H9 (cell line): ENCODE results near the gene CRACDL. TPM values are rescaled to one million over a fixed set of nuclear protein-coding genes. Genes with fewer than 3 reads are reported as not detected.

Experiments
- DNase-seq: peaks from one replicate; pipeline ENCODE4 v3.0.0-alpha.2; 2017
- H2AFZ ChIP-seq: one replicate; pipeline ENCODE4 v1.6.1; 2013; ENCODE audit warnings: mild to moderate bottlenecking, low read length, control low read depth, moderate library complexity
- H2AK5ac ChIP-seq: 2 replicates; pipeline ENCODE4 v1.6.1; 2013; ENCODE audit warnings: low read length, control low read depth, mixed read lengths; ENCODE audit not compliant: insufficient read length
- H2BK120ac ChIP-seq: one replicate; pipeline ENCODE4 v1.6.1; 2013; ENCODE audit warnings: low read depth, mild to moderate bottlenecking, low read length, control low read depth, inconsistent platforms; ENCODE audit not compliant: poor library complexity, severe bottlenecking
- H2BK12ac ChIP-seq: 2 replicates; pipeline ENCODE4 v1.6.1; 2013; ENCODE audit warnings: low read length, control low read depth, mixed read lengths, low read depth; ENCODE audit not compliant: insufficient read length
- H2BK15ac ChIP-seq: 2 replicates; pipeline ENCODE4 v1.6.1; 2013; ENCODE audit warnings: low read depth, low read length, control low read depth
- H2BK20ac ChIP-seq: one replicate; pipeline ENCODE4 v1.6.1; 2013; ENCODE audit warnings: low read depth, mild to moderate bottlenecking, low read length, control low read depth, inconsistent platforms; ENCODE audit not compliant: poor library complexity, severe bottlenecking
- H2BK5ac ChIP-seq: 2 replicates; pipeline ENCODE4 v1.6.1; 2013; ENCODE audit warnings: low read length, control low read depth, mixed read lengths; ENCODE audit not compliant: insufficient read length
- H3K14ac ChIP-seq: 2 replicates; pipeline ENCODE4 v1.6.1; 2013; ENCODE audit warnings: low read length, control low read depth; ENCODE audit not compliant: insufficient read depth
- H3K18ac ChIP-seq: 2 replicates; pipeline ENCODE4 v1.6.1; 2013; ENCODE audit warnings: low read depth, mild to moderate bottlenecking, mixed read lengths, low read length, control low read depth; ENCODE audit not compliant: insufficient read length
- H3K23ac ChIP-seq: 2 replicates; pipeline ENCODE4 v1.6.1; 2013; ENCODE audit warnings: low read length, control low read depth, mixed read lengths, low read depth; ENCODE audit not compliant: insufficient read length
- H3K23me2 ChIP-seq: 2 replicates; pipeline ENCODE4 v1.6.1; 2013; ENCODE audit warnings: low read depth, mild to moderate bottlenecking, mixed read lengths, low read length, control low read depth; ENCODE audit not compliant: insufficient read length, poor library complexity, severe bottlenecking
- H3K27ac ChIP-seq: 2 replicates; pipeline ENCODE4 v1.5.1; 2013; ENCODE audit warnings: low read length, control low read depth, mixed read lengths, low read depth; ENCODE audit not compliant: insufficient read length
- H3K27me3 ChIP-seq: 2 replicates; pipeline ENCODE4 v1.6.1; 2013; ENCODE audit warnings: low read length, control low read depth, inconsistent platforms; ENCODE audit not compliant: insufficient read depth
- H3K4ac ChIP-seq: 2 replicates; pipeline ENCODE4 v1.6.1; 2013; ENCODE audit warnings: low read depth, mild to moderate bottlenecking, control low read depth, inconsistent platforms, low read length, moderate library complexity
- H3K4me1 ChIP-seq: 2 replicates; pipeline ENCODE4 v1.6.1; 2013; ENCODE audit warnings: low read length, control low read depth, inconsistent platforms; ENCODE audit not compliant: insufficient read depth
- H3K4me2 ChIP-seq: 2 replicates; pipeline ENCODE4 v1.6.1; 2013; ENCODE audit warnings: low read length, control low read depth, mixed read lengths; ENCODE audit not compliant: insufficient read length, insufficient read depth
- H3K56ac ChIP-seq: 2 replicates; pipeline ENCODE4 v1.6.1; 2013; ENCODE audit warnings: low read depth, mild to moderate bottlenecking, mixed read lengths, low read length, control low read depth; ENCODE audit not compliant: insufficient read length
- H3K79me1 ChIP-seq: 2 replicates; pipeline ENCODE4 v1.6.1; 2013; ENCODE audit warnings: low read depth, mild to moderate bottlenecking, moderate library complexity, low read length, control low read depth, inconsistent platforms; ENCODE audit not compliant: insufficient read depth, poor library complexity, severe bottlenecking
- H3K79me2 ChIP-seq: 2 replicates; pipeline ENCODE4 v1.6.1; 2013; ENCODE audit warnings: low read length, control low read depth, inconsistent platforms; ENCODE audit not compliant: insufficient read depth
- H3K9ac ChIP-seq: 2 replicates; pipeline ENCODE4 v1.6.1; 2013; ENCODE audit warnings: low read length, control low read depth, mixed read lengths; ENCODE audit not compliant: insufficient read length; ENCODE audit errors: extremely low read depth
- H3K9me3 ChIP-seq: one replicate; pipeline ENCODE4 v1.6.1; 2013; ENCODE audit warnings: low read depth, low read length, inconsistent platforms; ENCODE audit not compliant: control insufficient read depth
- H3T11ph ChIP-seq: one replicate; pipeline ENCODE4 v1.6.1; 2013; ENCODE audit warnings: mild to moderate bottlenecking, low read length, control low read depth, inconsistent platforms
- H4K20me1 ChIP-seq: one replicate; pipeline ENCODE4 v1.6.1; 2013; ENCODE audit not compliant: control insufficient read depth, insufficient read length, insufficient read depth
- H4K5ac ChIP-seq: 2 replicates; pipeline ENCODE4 v1.6.1; 2013; ENCODE audit warnings: low read depth, mild to moderate bottlenecking, mixed read lengths, low read length, control low read depth; ENCODE audit not compliant: insufficient read length
- H4K8ac ChIP-seq: replicated peaks from 2 replicates; pipeline ENCODE4 v1.6.1; 2013; ENCODE audit warnings: low read length, control low read depth, mixed read lengths, low read depth; ENCODE audit not compliant: insufficient read length
- H4K91ac ChIP-seq: 2 replicates; pipeline ENCODE4 v1.6.1; 2013; ENCODE audit warnings: low read depth, mild to moderate bottlenecking, moderate library complexity, mixed read lengths, low read length, control low read depth; ENCODE audit not compliant: insufficient read length
- H3K27ac Mint-ChIP-seq, 3 experiments: 2 replicates in 2 of 3; 3 replicates in 1 of 3; pipeline ENCODE4 v1.8.0; 2020 to 2021; ENCODE audit warnings: mixed read lengths in 3 of 3, mild to moderate bottlenecking in 1 of 3, moderate library complexity in 1 of 3
- H3K27me3 Mint-ChIP-seq: 2 replicates; pipeline ENCODE4 v1.8.0; 2021; ENCODE audit warnings: low read depth, mild to moderate bottlenecking, moderate library complexity, mixed read lengths
- H3K36me3 Mint-ChIP-seq, 3 experiments: 2 replicates in 2 of 3; 3 replicates in 1 of 3; pipeline ENCODE4 v1.8.0; 2020 to 2021; ENCODE audit warnings: low read depth in 3 of 3, mixed read lengths in 3 of 3; ENCODE audit not compliant: insufficient read depth in 1 of 3
- H3K4me1 Mint-ChIP-seq, 2 experiments: 2 replicates each; pipeline ENCODE4 v1.8.0; 2020; ENCODE audit warnings: mixed read lengths in 2 of 2
- H3K4me3 Mint-ChIP-seq, 2 experiments: 2 replicates in 1 of 2; 3 replicates in 1 of 2; pipeline ENCODE4 v1.8.0; 2020 to 2021; ENCODE audit warnings: mild to moderate bottlenecking in 2 of 2, mixed read lengths in 2 of 2, moderate library complexity in 1 of 2
- H3K9me3 Mint-ChIP-seq, 2 experiments: 2 replicates in 1 of 2; 3 replicates in 1 of 2; pipeline ENCODE4 v1.8.0; 2020; ENCODE audit warnings: mild to moderate bottlenecking in 2 of 2, mixed read lengths in 2 of 2, moderate library complexity in 1 of 2
- CTCF ChIP-seq: fragments of 200-600 bp; sonication (generic); conservative IDR thresholded peaks from 3 replicates; pipeline ENCODE4 v1.8.0; 2021; ENCODE audit warnings: antibody characterized with exemption, mild to moderate bottlenecking
- WGBS: extraction: QIAGEN DNeasy Blood & Tissue Kit; methylation state at CpG from one replicate; pipeline ENCODE4 v1.1.7; 2013; ENCODE audit warnings: missing lambda C conversion rate, low lambda C conversion rate, mixed read lengths; ENCODE audit not compliant: insufficient read length; ENCODE audit errors: extremely low coverage; 5-methylcytosine and 5-hydroxymethylcytosine counted together
- total RNA-seq: library from RNA; stranded (reverse); gene quantifications from 2 replicates; pipeline ENCODE4 v1.2.1, GENCODE V29; 2021

CRACDL gene
- total RNA-seq, 1 experiment from 2014 or later, result 0.48 TPM

- no peak overlapping the region for H3K4me3 Mint-ChIP-seq
- no peak overlapping the region for H2BK5ac ChIP-seq
- H4K5ac ChIP-seq, result no peak overlapping the region
- H3K14ac ChIP-seq, result no peak overlapping the region
- H3K4ac ChIP-seq, result no peak overlapping the region
- no peak overlapping the region for H3K4me2 ChIP-seq
- H3K27me3 ChIP-seq, result no peaks in the 10 kb centered on the region
- no peak for TF ChIP-seq CTCF
- H3K9ac ChIP-seq, result no peak overlapping the region
- no peaks in the 10 kb centered on the region for H4K20me1 ChIP-seq
- H4K8ac ChIP-seq, result no peak overlapping the region
- no peaks in the 10 kb centered on the region for H3K4me1 ChIP-seq
- H3K79me1 ChIP-seq, result no peaks in the 10 kb centered on the region
- no CpG with 5 or more reads among the region's 6 CpGs for WGBS
- no peak overlapping the region for H3K23ac ChIP-seq
- no peak overlapping the region for H3K27ac ChIP-seq
- H3K9me3 ChIP-seq, result no peaks in the 10 kb centered on the region
- no peaks in the 10 kb centered on the region for H3K36me3 Mint-ChIP-seq
- no peak overlapping the region for H4K91ac ChIP-seq
- no peak overlapping the region for H3K18ac ChIP-seq
- no peak overlapping the region for H2BK20ac ChIP-seq
- no peak overlapping the region for H3T11ph ChIP-seq
- H3K4me1 Mint-ChIP-seq, result 0 out of 4 replicates have a peak, but pooled peaks cover 0 to 3% of the 10 kb centered on the region in 2 experiments
- H3K79me2 ChIP-seq, result no peaks in the 10 kb centered on the region
- no peaks in the 10 kb centered on the region for H3K9me3 Mint-ChIP-seq
- H2BK15ac ChIP-seq, result no peak overlapping the region
- no peak overlapping the region for H2BK12ac ChIP-seq
- DNase-seq, result no peak
- no peak overlapping the region for H2AFZ ChIP-seq
- no peak overlapping the region for H2AK5ac ChIP-seq
- peak overlapping the region in 1 of 3 experiments; percentile 23; a peak in 1 of 7 replicates for H3K27ac Mint-ChIP-seq
- no peak overlapping the region for H3K56ac ChIP-seq
- no peak overlapping the region for H2BK120ac ChIP-seq
- H3K23me2 ChIP-seq, result no peaks in the 10 kb centered on the region
- peaks cover 27% of the 10 kb centered on the region for H3K27me3 Mint-ChIP-seq
Observed at GRCh38 chr2:98829581-98830270, 106.3 kb downstream of the CRACDL start.
